NCI-H345 treated with DMSO at 0.1 percent for 48 hours (cell line): ENCODE data around the gene KIAA1210.

ENCODE experiments used
- DNase-seq: peaks from one replicate; lab custom pipeline; 2025; ENCODE audit not compliant: unreplicated experiment; lab: John Stamatoyannopoulos, UW

The KIAA1210 gene

DNA sequence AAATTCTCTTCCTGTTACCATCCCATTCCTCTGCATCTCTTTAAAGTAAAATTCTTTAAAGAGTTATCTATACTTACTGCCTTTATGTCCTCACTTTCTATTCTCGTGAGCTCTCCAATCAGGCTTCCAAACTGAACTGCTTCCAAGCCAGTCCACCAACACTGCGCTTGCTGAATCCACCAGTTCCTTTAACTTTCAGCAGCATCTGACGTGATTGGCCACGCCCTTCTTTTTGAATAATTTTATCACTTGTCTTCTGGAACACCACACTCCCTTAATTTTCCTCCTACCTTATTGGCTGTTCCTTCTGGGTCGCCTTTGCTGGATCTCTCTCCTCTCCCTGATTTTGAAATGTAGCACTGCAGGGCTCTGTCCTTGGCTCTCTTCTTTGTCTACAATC, at the start of gene KIAA1210:
Gene KIAA1210 (minus strand): TSS at position 163 of the 400 bp plus-strand sequence. CDS start 4,170 bp downstream, outside the sequence.
- no peak for DNase-seq

DNA sequence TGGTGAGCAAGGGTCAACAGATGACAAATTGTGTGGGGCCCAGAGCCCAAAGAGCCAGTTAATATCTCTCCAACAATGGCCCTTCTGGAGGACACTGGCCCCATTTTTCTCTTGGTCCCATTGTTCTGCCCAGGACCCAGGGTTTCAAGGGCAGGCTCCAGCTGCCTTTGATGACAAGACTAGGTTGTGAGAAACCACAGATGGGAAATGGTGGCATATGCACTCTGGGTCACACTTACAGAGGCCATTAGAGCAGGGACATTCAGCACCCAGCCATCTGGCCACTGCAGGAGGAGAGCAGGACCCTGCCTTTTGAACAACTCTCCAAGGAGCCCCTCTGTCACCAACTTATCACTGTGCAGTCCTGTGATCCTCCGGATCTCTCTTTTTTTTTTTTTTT, 49.7 kb upstream of the KIAA1210 start:
- DNase-seq, result no peak

DNA sequence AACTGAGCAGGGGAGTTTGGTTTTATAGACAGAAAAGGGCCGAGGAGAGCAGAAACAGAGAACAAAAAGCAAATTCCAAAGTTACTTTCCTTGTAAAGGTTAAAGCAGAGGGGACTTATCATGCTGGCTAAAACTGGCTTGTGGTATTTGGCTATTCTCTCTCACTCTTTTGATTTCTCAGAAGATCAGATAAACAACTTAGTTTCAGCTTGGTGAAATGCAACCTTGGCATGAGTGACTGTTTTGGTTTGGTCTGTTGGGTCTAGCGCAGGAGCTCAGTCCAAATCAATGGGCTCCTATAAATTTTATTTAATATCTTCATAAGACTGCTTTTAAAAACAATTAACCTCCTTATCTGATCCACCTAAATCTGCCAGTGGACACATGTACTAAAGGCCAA, 47.3 kb upstream of the KIAA1210 start:
- no peak for DNase-seq

DNA sequence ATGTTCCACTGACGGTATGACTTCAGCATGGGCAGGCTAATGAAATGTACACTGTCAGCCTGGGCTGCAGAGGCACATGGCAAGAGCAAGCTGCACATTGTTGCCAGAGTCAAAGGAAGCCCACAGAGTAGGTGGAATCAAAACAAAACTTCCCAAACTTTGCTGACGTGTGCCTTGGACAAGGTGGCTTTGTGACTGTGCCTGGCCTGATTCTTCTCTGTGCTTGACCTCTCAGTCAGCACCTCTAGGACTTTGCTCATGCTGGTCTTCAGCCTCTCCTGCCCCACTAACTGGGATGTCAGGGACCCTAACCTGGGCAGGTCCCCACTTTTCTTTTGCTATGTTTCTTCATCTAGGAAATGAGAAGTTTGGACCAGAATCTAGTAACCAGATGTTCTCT, 40.5 kb upstream of the KIAA1210 start:
- no peak for DNase-seq

DNA sequence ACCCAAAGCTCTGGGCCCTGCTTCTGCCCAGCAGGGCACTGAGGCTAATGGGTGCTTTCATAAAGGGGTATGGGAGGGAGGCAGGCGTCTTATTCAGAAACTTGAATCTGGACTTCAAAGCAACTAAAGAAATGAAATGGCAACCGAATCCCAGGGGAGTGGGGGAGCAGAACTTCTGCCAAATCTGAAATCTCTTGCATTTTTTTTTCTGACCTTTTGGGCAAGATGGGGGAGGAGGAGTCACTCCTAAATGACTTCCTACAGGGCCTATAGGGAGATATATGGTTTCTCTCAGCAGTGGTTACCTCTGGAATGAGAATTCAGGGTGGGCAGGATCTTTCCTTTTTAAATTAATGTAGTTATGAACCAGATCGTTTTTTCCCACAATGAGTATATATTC, 30.6 kb upstream of the KIAA1210 start:
- DNase-seq, result no peak

DNA sequence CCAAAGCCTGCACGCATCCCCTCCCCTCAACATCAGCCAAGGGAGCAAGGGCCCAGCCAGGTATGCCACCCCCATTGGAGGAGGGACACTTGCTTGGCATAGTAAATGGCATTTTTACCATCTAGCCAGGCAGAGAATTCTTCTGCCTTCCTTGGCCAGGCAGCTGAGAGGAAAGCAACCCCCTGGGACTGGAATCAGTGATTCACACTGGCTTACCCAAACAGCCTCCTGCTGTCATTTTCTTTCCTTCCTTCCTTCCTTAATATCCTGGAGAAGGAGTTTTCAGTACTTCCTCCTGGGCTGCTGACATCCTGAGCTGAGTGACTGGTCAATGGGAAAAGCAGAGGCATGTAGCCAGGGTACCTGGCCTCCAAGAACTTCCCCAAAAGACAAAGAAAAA, 28.6 kb upstream of the KIAA1210 start:
- DNase-seq, result no peak

DNA sequence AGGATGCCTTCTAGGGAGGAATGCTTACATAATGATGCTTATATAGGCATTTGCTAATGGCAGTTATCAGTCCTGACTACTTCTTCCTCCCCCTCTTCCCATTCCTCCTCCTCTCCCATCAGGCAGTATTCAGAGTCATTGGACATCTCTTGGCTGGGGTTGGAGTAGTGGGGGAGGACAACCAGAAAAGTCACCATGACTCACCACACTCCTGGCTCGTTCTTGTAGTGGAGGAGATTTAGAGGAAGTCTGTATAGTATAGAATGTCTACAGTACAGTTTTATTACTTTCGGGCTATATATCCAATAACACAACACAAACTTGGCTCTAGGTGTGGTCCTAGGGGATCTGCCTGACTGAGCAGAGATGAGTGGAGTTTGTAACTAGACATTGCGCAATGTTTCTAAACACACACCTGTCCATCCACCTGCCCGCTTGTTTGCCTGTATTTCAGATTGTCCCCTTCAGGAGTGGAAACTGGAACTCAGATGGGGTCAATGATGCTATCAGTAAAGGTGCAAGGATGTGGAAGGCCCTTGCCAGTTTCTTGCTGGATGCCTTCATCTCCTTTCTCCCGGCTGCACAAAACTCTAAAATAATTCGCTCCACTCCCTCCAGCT, 27.9 kb upstream of the KIAA1210 start:
- no peak for DNase-seq

DNA sequence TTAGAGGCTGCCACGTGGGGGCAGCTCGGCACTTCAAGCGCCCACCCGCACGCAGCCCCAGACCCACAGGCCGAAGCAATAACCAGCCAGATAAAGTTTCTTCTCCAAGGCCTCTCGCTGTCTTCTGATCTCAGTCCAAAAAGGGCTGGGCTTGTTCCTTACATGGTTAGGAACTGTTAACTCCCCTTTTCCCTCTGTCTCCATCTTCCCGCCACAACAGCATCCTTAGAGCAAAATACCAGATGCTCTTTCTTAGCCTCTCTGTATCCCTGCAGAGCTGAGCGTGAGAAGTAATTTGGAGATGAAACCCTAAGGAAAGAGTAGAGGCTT, 23.4 kb upstream of the KIAA1210 start:
- DNase-seq, result no peak

DNA sequence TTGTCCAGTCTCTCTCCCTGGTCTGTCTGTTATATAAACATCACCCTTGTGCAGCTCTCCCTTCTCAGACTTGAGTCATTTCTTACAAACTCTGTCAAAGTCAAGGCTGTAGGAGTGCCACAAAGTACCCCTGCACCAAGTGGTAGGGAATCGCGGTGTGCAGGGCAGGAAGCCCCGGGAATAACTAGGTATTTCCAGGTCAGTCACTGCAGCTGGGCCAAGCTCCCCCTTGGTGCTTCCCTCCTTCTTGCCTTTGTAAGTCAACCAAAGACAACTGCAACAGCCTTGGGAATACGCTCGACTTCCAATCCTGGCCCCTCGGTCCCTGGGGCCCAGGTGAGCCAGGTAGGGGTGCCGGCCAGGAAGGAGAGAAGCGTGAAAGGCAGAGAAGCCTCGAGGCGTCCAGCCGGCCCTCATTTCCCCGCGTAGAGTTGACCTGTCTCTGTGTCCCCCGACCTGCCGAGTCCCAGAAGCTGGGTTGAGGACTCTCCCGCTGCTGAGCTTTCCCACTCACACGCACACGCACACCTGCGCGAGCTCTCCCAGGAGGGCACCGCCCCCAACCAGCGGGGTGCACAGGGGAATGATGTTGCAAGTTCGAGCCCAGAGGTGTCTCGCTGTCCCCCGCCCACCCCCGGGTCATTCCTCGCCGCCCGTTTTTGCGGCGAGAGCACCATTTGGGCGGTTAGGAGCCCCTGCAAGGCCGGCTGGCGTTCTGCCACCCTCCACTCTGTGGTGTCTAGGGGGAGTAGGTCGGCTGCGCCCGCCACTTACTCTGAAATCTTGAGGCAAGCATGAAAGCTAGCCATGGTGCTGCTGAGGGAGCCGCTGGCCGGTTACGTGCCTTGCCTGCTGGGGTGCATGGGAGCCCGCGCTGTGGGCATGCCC, 22.8 kb upstream of the KIAA1210 start:
- no peak for DNase-seq

DNA sequence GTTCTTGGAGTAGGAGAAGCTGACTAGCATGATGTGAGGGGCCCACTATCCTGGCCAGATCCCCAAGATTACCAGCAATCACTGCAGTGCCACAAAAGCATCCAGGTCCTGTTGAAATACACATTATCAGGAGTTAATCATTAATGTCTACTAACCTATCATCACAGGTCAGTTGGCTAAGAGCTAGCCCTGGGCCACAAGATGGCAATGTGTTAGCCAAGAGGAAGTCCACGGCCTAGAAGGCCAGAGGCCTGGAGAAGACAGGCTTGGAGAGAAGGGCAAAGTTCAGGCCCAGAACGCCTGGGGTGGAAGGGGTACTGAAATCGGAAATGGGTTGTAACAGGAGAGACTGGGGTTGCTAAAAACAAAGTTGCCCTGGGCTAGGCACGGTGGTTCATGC, 19.9 kb upstream of the KIAA1210 start:
- DNase-seq, result no peak

DNA sequence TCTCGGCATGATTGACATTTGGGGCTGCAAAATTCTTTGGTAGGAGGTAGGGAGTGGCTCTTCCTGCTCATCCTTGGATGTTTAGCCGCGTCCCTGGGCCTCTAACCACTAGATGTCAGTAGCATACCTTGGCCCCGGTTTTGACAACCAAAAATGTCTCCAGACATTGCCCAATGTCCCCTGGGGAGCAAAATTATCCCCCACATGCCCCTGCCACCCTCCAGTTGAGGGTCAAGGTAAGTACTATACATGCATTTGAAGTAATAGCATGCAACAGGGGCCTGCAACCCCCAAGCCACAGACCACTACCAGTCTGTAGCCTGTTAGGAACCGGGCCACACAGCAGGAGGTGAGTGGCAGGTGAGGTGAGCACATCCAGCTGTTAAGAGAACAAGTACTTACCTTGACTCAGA, 17.6 kb upstream of the KIAA1210 start:
- DNase-seq, result no peak

DNA sequence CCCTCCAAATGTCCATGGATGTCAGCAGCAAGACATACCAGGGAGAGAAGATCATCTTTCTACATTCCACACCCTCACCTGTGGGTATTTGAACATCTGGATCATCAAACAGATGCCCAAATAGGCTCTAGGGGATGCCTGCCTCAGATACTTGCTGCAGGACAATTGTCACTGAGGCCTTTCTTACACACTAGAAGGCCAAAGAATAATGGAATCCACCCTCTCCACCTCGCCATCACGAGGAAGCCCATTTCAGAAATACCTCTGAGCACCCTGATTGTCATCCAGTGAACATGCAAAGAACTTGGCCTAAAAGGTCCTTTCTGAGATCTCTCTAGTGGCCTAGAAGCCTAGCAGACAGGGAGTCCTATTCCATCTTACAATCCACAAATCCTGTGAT, 6.9 kb upstream of the KIAA1210 start:
- no peak for DNase-seq

DNA sequence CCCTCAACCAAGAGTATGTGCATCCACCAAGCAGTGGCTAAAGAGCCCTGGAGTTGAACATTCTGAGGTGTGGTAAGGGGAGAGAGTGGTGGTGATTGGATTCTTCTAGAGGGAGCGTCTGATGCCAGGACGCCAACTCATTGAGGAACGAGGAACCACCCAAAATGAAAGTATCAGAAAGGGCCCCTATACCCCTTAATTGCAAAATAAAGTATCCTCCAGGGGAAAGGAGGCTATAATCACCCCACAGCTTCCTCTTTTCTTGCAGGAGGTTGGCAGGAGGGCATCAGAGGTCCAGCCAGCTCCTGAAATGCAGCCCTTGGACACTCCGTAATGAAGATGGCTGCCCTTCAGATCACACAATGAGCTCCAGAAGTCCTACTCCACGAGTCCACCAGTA, 5.3 kb upstream of the KIAA1210 start:
- no peak for DNase-seq

DNA sequence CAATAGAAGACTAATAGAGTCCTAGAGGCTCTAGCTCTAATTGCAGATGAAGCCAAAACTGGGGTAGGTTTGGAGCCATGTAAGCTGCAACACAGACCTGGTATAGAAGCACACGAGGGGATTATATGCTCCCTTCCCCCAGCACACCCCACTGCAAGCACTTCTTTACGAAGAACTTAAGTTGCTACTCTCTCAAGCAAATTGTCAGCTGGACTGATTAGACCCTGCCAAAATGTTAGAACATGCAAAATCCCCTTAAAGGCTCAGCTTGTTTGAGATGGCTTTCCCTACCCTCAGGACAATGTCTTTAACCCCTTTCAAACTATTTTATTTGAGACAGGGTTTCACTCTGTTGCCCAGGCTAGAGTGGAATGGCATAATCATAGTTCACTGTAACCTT, 4.7 kb upstream of the KIAA1210 start:
- DNase-seq, result no peak

DNA sequence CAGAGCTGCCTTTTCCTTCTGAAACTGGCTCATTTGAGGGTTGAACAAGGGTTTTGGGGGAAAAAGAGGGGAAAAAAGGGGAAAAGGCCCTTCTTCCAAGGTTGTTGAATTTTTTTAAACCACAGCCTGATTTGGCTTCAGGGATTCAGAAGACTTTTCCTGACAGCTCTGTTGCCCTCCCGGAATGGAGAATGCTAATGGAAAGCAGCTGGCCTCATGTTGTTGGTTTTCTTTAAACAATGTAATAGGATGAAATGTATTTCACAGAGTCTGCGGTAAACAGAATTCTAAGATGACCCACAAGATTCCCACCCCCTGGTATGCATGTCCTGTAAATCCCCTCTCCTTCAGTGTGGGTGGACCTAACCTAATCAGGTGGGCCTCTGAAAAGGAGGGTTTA, 3.3 kb upstream of the KIAA1210 start:
- DNase-seq, result no peak

DNA sequence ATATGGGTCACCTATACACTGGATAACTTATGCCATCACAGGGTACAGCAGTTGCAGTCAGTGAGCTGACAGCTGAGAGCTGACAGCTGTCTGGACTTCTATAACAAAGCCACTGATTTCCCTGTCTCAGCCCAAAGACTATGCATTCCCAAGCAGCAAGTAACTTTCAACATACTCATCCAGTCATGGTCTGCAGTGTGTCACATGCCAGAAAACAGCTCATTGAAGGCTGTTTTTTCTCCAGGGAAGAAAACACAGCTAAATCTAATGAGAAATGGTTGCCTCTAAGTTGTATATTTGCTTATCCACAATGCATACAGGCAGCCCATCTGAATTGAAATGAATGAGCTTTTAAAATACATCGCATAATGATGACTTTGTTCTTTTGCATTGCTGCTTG, 6.3 kb downstream of the KIAA1210 start:
- DNase-seq, result no peak

DNA sequence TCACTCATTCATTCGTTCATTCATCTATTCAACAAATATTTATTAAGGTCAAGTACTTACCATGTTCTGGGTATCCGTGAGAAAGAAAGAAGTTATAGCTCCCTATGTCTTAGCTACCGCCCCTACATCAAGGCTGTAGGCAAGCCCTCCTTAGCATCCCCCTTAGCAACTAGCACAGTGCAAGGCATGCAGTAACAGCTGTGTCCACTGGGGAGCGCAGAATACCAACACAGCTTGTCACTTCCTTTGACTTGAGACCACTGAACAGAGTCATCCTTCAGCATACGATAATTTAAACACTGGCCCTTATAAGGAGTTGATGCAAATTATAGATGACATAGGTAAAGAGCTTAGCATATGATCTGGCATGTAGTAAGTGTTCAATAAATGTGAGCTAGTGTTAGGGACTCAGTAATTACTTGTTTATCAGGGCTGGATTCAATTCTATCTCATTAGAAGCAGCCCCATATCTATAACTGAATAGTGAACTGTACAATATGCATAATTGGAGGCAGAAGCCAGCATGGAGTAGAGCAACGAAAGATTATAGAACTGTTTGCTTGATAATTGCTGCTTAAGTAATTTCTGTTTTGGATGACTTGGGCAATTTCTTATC, 8.7 kb downstream of the KIAA1210 start:
- DNase-seq, result no peak

DNA sequence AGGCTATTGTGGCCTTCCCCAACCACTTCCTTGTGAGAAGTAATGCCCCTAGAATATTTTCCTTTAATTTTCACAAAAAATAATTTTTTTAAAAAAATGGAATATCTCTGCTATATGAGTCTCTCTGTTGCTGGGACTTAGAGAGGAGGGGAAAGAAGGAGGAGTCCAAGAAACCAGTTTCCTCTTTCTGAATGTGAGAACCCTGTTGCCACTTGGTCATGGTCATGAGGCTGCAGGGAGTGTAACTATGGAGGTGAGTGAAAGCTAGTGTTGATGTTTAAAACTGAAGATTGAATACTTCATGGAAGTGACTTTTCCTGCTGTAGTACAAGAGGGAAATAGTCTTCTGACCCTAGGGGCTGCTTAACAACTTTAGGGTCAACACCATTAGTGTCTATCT, 20.4 kb downstream of the KIAA1210 start:
- no peak for DNase-seq

DNA sequence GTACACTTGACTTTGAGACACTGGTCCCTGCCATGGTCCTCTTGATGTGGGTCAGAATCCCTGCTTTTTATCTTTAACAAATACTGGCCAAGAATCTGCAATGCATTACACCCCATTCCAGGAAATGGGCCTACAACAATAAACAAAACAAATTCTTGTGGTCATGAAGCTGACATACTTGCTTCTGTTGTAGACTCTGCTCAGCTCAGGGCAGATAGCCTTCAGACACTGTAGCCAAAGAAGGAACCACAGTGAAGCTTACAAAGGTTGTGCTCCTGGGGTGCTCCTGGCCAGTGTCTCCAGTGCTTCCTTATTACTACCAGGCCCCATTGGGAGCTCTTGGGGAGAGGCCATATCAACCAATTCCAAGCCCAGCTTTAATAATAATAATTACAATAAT, 21.8 kb downstream of the KIAA1210 start:
- no peak for DNase-seq

DNA sequence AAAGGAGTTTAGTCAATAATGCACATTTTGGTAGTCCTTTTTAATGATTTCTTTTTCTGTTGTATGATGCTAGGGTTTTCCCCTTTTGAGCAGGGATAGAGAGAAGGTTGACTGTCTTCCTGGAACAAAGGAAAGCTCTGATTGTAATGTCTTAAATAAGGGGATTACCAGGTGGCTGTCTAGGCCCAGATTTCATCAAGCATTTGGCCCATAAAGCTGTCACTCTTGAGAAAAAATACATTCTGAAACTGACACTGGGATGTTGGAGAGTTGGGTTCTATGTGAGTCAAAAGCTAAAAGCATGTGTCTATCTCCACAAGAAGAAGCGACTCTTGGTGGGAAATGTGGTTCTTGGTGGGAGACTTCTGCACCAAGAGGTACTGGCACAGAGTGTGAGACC, 26.4 kb downstream of the KIAA1210 start:
- DNase-seq, result no peak

DNA sequence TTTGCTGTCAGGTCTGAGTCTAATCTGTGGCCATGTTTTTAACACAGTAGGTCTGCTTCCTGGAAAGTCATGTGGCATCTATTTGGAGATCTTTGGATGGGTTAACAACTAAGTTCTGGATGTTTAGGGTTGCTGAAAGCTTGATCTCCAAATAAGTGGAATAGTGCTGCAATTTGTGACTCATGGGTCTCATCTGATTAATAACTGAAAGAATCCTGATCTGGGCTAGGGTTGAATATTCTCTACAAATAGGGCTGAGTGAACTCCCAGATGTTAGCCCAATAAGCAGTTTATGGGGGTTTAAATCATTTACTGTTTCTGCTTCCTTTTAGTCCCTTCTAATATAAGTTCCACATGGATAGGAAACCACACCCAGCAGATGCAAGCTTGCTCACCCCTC, 31.7 kb downstream of the KIAA1210 start:
- DNase-seq, result no peak

DNA sequence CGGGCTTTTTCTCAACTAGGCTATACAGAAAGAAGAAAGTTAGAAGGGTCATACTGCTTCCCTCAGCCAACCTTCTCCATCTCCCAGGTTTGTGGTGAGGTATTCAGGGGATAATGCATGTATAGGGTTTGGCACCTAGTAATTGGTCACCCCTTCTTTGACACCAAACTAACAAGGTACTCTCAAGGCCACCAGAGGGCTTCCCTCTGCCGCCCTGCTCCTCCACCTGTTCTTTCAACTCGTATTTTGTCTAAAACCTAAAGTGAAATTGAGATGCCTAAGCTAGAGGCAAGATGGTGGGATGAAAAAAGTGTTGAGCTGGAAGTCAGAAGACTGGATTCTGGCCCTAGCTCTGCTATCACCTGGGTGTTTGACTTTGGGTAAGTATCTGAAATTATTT, 32.8 kb downstream of the KIAA1210 start:
- no peak for DNase-seq
